Esophagus squamous epithelium (tissue), 5 donors: ENCODE data around the gene THBS2. TPM values are rescaled to one million over a fixed set of nuclear protein-coding genes. Genes with fewer than 3 reads are reported as not detected.

Experiments used
- DNase-seq: peaks from one replicate; lab custom pipeline; 2025; lab: John Stamatoyannopoulos, UW
- H3K27ac ChIP-seq, 4 donors: fragments of 200-600 bp; sonication (generic); one replicate each; pipeline ENCODE4 v1.5.1; 2016 to 2019; ENCODE audit warnings: mild to moderate bottlenecking in 1 of 4
- H3K27me3 ChIP-seq, 4 donors: fragments of 200-600 bp; sonication (generic); 1 replicate in 3 of 4; 2 replicates in 1 of 4; pipeline versions ENCODE4 v1.5.1 to v1.6.0; 2017 to 2021; ENCODE audit warnings: antibody characterized with exemption in 1 of 4
- H3K36me3 ChIP-seq, 3 donors: fragments of 200-600 bp; sonication (generic); one replicate each; pipeline ENCODE4 v1.5.1; 2016 to 2019
- H3K4me1 ChIP-seq, 3 donors: fragments of 200-600 bp; sonication (generic); one replicate each; pipeline ENCODE4 v1.5.1; 2017 to 2019
- H3K4me3 ChIP-seq, 4 donors: fragments of 200-600 bp; sonication (generic); 1 replicate in 3 of 4; 2 replicates in 1 of 4; pipeline ENCODE4 v1.5.1; 2016 to 2019; ENCODE audit warnings: mild to moderate bottlenecking in 2 of 4, moderate library complexity in 1 of 4
- H3K9me3 ChIP-seq, 3 donors: fragments of 200-600 bp; sonication (generic); one replicate each; pipeline ENCODE4 v1.5.1; 2016 to 2019
- POLR2A ChIP-seq, 4 donors: fragments of 450-650 bp; IDR thresholded peaks; one replicate each; pipeline ENCODE4 v1.6.1; 2017; ENCODE audit warnings: antibody characterized with exemption in 4 of 4, mild to moderate bottlenecking in 4 of 4, moderate library complexity in 3 of 4
- WGBS, 2 donors: methylation state at CpG; one replicate each; pipeline ENCODE4 v1.1.5; 2018; 5-methylcytosine and 5-hydroxymethylcytosine counted together
- intact Hi-C: fragments of 100-400 bp; cut with DNase I; formaldehyde crosslinking; loops from one replicate; pipeline ENCODE4 v1.15.0; 2022
- total RNA-seq, 4 donors: library from RNA; depleted of rRNA; stranded (reverse); fragments of >200 nt; gene quantifications; one replicate each; pipeline ENCODE4 v1.1.0, GENCODE V29; 2016
- TF ChIP-seq, protein P1 (sequence below), 6 experiments: fragments of 450-650 bp in 4 of 6; fragments of 200-600 bp in 2 of 6; sonication (generic) in 2 of 6; IDR thresholded peaks; one replicate each; pipeline ENCODE4 v1.5.1; 2016 to 2019; ENCODE audit warnings: antibody characterized with exemption in 6 of 6, mild to moderate bottlenecking in 4 of 6, moderate library complexity in 4 of 6
- donor health status: DM: yes; HTN: yes; CAD: no.

The THBS2 gene
- total RNA-seq, 4 donors from 2014 or later, result 4.3 to 35.7 (median 25.5) TPM

DNA sequence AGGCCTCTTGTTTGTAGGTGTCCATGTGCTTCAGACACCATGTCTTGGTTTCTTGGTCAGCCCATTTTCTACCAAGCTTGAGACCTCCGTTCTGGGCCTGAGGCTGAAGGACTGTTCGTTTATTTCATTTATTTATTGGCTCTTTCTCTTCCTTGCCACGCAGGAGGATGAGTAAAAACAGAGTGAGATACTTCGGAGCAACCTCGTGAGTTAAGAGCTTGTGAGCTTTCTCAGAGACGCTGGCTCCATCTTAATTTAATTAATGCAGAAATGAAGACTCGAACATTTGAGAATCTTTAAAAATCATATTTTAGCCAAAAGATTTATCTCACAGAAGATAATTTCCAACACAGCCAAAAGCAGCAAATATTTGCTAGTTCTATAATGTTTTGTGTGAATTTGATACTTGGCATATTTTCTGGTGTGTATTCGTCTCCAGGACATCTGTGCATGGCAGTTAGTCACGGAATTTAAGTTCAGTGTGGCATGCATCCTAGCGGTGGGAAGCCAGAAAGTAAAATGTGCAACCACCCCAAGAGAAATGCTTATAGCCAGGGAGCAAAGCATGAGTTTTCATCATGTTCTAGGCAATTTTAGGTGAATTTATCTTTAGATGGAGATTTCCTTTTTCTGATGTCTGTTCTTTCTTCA is 76.0 kb downstream of the THBS2 start:
- no peak for DNase-seq
- H3K4me1 ChIP-seq, result peaks cover 0 to 1% (median 0%) of the 10 kb centered on the region in 3 donors
- WGBS, 2 donors, result 64 to 74% methylated on average over 10 of the region's 10 CpGs
- peaks cover 0 to 4% (median 0%) of the 10 kb centered on the region in 4 donors for H3K27me3 ChIP-seq
- TF ChIP-seq, protein P1, sequence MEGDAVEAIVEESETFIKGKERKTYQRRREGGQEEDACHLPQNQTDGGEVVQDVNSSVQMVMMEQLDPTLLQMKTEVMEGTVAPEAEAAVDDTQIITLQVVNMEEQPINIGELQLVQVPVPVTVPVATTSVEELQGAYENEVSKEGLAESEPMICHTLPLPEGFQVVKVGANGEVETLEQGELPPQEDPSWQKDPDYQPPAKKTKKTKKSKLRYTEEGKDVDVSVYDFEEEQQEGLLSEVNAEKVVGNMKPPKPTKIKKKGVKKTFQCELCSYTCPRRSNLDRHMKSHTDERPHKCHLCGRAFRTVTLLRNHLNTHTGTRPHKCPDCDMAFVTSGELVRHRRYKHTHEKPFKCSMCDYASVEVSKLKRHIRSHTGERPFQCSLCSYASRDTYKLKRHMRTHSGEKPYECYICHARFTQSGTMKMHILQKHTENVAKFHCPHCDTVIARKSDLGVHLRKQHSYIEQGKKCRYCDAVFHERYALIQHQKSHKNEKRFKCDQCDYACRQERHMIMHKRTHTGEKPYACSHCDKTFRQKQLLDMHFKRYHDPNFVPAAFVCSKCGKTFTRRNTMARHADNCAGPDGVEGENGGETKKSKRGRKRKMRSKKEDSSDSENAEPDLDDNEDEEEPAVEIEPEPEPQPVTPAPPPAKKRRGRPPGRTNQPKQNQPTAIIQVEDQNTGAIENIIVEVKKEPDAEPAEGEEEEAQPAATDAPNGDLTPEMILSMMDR (IDR thresholded peaks at IDR 0.05), result no peak
- TF ChIP-seq POLR2A (IDR thresholded peaks at IDR 0.05), result no peak
- no peak overlapping the region for H3K27ac ChIP-seq
- H3K4me3 ChIP-seq, result no peak overlapping the region
- H3K9me3 ChIP-seq, result no peaks in the 10 kb centered on the region
- intact Hi-C loops, result no loop called here
- no peaks in the 10 kb centered on the region for H3K36me3 ChIP-seq

DNA sequence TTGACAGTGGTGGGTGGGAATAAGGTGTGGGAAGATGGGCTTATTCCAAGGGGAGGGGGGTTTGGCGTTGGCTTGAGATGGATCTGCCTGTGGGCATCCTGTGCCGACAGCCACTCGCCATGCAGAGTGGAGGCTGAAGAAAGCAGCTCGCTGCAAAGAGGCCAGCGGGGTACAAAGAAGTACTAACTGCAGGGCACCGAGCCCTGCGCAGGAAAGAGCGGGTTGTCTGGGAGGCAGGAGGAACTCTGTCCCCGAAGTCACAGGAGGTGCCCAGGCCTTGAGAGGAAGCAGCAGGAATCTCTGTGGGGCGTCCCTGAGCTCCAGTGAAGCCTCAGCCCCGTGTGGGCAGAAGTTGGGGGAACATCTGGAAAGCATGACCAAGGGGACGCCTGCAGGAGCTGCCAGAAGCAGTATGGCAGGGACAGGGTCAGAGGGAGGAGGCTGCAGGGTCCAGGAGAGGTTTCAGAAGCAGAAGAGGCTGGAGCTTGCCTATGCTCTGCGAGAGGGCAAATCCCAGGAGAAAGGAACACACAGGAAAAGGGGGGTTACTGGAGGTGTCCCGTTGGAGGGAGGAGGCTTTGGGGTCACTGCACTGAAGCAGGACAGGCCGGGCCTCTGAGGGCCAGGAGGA is 77.2 kb downstream of the THBS2 start:
- Histone ChIP-seq H3K4me1 (peaks cover 0 to 7% (median 0%) of the 10 kb centered on the region in 3 donors), H3K27ac (no peak overlapping the region), H3K4me3 (no peak overlapping the region), H3K36me3 (no peaks in the 10 kb centered on the region), H3K9me3 (no peaks in the 10 kb centered on the region), H3K27me3 (peaks cover 0 to 4% (median 0%) of the 10 kb centered on the region in 4 donors)
- no peak for DNase-seq
- intact Hi-C loops, result no loop called here
- WGBS, 2 donors, result 74 to 82% methylated on average over 15 of the region's 15 CpGs
- TF ChIP-seq, protein P1 (IDR thresholded peaks at IDR 0.05), result no peak
- no peak for TF ChIP-seq POLR2A (IDR thresholded peaks at IDR 0.05)

DNA sequence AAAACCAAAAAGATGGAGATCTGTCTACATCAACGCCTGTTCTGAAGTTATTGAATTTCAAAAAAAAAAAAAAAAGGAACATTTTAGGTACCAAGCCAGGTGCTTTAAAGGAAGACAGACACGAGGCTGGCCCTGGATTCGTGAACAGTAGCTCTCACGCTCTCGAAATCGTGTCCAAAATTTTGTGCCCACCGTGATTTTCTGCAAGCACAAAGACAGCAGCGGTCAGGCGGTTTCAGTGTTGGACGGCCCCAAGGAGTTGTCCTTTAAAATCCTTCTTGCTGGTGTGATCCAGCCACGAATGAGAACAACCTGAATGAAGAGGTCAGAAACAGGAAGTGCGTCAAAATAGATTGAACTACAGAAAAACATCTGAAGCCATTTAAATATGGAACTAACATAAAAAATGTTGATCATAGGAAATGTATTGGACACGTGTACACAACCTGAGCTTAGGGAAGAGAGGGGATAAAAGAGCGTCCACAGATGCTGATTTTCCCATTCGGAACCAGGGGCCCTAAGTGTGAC is 78.2 kb downstream of the THBS2 start:
- DNase-seq, result no peak
- TF ChIP-seq, protein P1 (IDR thresholded peaks at IDR 0.05), result no peak
- H3K4me1 ChIP-seq, result peaks cover 0 to 7% (median 0%) of the 10 kb centered on the region in 3 donors
- no peaks in the 10 kb centered on the region for H3K9me3 ChIP-seq
- intact Hi-C loops, result no loop called here
- H3K4me3 ChIP-seq, result no peak overlapping the region
- H3K27ac ChIP-seq, result no peak overlapping the region
- peaks cover 0 to 4% (median 0%) of the 10 kb centered on the region in 4 donors for H3K27me3 ChIP-seq
- WGBS, 2 donors, result 86 to 89% methylated on average over 15 of the region's 15 CpGs
- H3K36me3 ChIP-seq, result no peaks in the 10 kb centered on the region

DNA sequence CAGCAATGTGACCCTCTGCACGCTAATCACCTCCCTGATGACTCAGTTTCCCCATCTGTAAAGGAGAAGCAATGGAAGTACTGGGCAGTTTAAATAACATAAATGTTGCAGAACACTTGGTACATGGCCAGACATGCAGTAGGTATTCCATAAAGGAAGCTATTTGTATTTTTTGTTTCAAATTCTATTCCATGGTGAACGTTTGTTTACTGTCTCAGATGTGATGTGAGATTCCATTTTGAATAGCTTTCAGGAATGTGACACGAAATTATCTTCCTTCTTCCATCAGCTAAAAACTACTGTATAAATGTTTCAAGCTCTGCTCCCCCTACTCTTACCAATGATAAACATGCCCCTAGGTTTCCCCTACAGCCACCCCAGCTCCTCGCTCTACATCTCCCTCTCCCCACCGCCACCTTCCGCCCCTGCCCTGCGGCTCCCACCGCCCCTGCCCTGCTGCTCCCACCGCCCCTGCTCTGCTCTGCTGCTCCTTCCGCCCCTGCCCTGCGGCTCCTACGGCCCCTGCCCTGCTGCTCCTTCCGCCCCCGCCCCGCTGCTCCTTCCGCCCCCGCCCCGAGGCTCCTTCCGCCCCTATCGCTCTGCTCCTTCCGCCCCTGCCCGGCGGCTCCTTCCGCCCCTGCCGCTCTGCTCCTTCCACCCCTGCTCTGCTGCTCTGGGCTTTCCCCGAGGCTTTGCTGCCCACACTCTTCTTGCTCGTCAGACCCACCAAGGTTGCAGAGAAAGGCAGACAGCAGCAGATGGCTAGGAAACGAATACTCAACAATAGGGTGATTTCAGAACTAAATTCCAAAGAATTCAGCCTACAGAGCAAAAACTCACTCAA is 78.9 kb downstream of the THBS2 start:
- H3K27ac ChIP-seq, result no peak overlapping the region
- peaks cover 0 to 7% (median 3%) of the 10 kb centered on the region in 3 donors for H3K4me1 ChIP-seq
- intact Hi-C loops, result no loop called here
- 68 to 72% methylated on average over 5 to 15 of the region's 28 CpGs for WGBS, 2 donors
- TF ChIP-seq POLR2A (IDR thresholded peaks at IDR 0.05), result no peak
- TF ChIP-seq, protein P1 (IDR thresholded peaks at IDR 0.05), result no peak
- H3K27me3 ChIP-seq, result peaks cover 0 to 4% (median 0%) of the 10 kb centered on the region in 4 donors
- DNase-seq, result no peak
- H3K4me3 ChIP-seq, result no peak overlapping the region
- no peaks in the 10 kb centered on the region for H3K36me3 ChIP-seq
- no peaks in the 10 kb centered on the region for H3K9me3 ChIP-seq
